Central memory CD4-positive, alpha-beta T cell (primary cell): ENCODE measurements around the gene GAS6.
A peak's percentile ranks its signal among the peaks of the same experiment; 100 is the strongest.

Experiments used
- DNase-seq: peaks from one replicate; pipeline ENCODE4 v3.0.0; 2022

Gene GAS6

GRCh38 chr13:113818700-113819295, 45.1 kb downstream of the GAS6 start:
- DNase-seq, result no peak

GRCh38 chr13:113817860-113818691, 45.8 kb downstream of the GAS6 start:
- no peak for DNase-seq

- DNase-seq, result peak; percentile 88
Measured at GRCh38 chr13:113816946-113817859, 46.7 kb downstream of the GAS6 start.

- DNase-seq, result no peak
Measured at GRCh38 chr13:113816254-113816929, 47.5 kb downstream of the GAS6 start.

DNA sequence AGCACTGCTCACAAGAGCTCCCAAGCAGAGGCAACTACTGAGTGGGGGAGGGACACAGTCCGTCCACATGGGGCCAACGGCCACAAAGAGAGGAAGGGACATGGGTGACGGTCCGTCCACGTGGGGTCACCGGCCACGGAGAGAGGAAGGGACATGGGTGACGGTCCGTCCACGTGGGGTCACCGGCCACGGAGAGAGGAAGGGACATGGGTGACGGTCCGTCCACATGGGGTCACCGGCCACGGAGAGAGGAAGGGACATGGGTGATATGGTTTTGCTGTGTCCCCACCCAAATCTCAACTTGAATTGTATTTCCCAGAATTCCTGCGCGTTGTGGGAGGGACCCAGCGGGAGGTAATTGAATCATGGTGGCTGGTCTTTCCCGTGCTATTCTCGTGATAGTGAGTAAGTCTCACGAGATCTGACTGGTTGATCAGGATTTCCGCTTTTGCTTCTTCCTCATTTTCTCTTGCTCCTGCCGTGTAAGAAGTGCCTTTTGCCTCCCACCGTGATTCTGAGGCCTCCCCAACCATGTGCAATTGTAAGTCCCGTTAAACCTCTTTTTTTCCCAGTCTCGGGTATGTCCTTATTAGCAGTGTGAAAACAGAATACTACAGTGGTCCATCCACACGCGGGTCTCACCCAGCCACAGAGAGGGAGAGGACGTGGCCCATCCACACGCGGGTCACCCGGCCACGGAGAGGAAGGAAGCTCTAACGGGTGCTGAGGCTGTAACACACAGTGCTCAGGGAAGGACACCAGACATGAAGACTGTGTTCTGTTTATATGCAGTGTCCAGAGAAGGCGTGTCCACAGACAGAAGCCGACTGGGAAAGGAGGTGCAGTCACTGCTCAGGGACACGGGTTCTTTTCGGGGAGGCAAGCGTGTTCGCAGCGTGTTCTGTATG, 48.5 kb downstream of the GAS6 start:
- peak; percentile 47 for DNase-seq

DNA sequence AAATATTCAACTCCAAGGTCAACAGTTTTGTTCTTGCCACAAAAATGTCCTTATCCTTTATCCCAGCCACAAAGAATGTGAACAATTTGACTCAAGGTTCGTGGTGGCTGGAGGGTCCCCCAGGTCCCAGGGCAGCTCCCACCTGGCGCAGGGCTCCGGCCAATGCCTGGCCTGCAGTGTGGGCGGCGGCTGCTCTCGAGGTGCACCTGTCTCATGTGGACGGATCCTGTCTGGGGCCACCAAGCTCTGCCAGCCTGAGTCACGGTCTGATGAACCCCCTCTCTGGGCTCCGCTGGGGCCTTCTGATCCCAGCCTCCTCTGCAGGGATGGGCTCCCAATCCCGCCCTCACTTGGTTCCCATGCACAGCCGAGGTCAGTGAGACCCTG, 49.4 kb downstream of the GAS6 start:
- DNase-seq, result no peak

- DNase-seq, result no peak
Measured at GRCh38 chr13:113813749-113814434, 50.0 kb downstream of the GAS6 start.

- DNase-seq, result no peak
Measured at GRCh38 chr13:113813070-113813748, 50.7 kb downstream of the GAS6 start.

DNA sequence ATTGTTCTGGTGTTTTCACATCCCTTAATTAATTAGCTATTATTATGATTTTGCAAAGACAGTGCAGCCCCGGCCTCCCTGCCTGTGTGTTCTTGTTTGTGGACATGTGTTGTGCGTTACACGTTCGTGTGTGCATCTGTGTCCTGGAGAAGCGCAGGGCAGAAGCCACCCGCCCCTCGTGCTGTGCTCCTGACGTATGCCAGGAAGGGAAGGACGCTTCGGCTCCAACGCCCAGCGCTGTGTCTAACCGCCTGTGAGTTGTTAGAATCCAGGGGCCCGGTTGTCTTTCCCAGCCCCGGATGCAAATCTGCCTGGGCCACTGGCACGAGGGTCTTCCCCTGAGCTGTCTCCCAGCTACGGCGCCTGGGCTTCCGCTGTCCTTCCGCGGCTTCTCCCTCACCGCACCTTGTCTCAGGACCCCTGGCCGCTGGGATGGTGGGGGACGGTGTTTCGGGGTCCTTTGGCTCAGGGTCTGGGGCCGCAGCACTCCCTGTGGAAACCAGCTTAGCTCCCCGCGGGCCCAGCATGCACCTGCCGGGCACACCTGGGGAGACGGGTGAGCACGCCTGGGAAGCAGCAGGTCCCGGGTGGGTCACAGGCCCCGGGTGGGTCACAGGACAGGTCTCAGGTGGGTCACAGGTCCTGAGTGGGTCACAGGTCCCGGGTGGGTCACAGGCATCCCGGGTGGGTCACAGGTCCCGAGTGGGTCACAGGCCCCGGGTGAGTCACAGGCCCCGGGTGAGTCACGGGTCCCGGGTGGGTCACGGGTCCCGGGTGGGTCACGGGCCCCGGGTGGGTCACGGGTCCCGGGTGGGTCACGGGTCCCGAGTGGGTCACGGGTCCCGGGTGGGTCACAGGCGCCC, 51.5 kb downstream of the GAS6 start:
- no peak for DNase-seq

DNA sequence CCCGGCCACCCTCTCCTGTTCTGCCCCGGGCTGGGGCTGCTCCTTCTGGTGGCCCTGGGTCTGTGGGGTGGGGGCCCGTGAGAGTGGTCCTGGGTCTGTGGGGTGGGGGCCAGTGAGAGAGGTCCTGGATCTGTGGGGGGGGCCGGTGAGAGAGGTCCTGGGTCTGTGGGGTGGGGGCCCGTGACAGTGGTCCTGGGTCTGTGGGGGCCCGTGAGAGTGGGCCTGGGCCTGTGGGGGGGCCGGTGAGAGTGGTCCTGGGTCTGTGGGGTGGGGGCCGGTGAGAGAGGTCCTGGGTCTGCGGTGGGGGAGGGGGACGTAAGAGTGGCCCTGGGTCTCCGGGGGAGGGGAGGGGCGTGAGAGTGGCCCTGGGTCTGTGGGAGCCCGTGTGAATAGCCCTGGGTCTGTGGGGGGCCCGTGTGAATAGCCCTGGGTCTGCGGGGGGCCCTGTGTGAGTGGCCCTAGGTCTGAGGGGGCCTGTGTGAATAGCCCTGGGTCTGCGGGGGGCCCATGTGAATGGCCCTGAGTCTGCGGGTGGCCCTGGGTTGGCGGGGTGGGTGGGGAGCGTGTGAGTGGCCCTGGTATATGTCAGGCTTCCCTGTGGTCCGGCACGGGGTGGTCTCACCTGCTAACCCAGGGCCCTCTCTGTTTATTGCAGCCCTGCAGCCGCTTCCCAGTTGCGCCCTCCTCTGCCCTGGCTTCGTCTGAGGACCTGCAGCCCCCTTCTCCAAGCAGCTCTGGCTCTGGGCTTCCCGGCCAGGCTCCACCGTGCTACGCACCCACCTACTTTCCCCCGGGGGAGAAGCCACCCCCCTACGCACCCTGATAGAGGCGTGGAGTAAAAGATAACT, 52.6 kb downstream of the GAS6 start:
- DNase-seq, result no peak

- no peak for DNase-seq
Measured at GRCh38 chr13:113810640-113811039, 53.2 kb downstream of the GAS6 start.

DNA sequence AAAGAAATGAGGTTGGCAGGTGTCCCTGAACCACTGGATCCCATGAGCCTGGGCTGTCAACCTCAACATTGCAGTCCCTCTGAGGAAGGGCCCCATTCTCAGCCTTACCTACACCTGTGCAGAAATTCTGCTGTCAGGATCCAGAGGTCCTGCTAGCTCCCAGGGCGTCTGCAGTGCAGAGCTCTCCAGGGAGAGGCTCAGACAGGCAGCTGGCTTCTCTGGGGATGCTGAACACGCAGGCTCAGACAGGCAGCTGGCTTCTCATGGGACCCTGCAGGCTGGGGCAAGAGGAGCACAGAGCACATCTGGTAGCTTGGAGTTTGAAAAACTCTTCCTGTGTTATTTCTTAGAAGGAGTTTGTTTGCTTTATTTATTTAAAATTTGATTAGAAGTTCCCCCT, 53.9 kb downstream of the GAS6 start:
- DNase-seq, result no peak

DNA sequence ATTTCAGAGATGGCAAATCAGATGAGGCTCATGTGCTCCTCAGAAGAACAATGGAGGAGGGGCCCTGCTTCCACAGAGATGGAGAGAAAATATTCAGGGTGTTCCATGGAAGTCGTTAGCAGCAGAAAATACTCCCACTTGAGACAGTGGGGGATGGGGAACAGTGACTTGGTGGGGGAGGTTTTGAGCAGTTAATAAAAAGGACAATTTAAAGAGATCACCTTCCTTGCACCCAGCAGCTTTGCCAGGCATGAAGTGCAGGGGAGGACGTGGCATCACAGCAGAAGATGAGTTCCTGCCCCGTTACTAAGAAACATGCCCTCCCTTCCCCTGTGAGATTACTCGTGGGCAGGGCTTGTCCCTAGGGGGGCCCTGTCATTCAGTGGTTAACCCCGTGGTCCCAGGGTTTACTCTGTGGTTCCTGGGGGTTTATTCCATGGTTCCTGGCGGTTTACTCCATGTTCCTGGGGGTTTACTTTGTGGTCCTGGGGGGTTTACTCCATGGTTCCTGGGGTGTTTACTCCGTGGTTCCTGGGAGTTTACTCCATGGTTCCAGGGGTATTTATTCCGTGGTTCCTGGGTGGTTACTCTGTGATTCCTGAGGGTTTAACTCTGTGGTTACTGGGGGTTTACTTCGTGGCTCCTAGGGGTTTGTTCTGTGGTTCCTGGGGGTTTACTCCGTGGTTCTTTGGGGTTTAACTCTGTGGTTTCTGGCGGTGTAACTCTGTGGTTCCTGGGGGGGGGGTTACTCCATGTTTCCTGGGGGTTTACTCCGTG, 55.6 kb downstream of the GAS6 start:
- DNase-seq, result no peak

- DNase-seq, result no peak
Measured at GRCh38 chr13:113806526-113806925, 57.4 kb downstream of the GAS6 start.

GRCh38 chr13:113806104-113806471, 57.8 kb downstream of the GAS6 start:
- DNase-seq, result no peak

DNA sequence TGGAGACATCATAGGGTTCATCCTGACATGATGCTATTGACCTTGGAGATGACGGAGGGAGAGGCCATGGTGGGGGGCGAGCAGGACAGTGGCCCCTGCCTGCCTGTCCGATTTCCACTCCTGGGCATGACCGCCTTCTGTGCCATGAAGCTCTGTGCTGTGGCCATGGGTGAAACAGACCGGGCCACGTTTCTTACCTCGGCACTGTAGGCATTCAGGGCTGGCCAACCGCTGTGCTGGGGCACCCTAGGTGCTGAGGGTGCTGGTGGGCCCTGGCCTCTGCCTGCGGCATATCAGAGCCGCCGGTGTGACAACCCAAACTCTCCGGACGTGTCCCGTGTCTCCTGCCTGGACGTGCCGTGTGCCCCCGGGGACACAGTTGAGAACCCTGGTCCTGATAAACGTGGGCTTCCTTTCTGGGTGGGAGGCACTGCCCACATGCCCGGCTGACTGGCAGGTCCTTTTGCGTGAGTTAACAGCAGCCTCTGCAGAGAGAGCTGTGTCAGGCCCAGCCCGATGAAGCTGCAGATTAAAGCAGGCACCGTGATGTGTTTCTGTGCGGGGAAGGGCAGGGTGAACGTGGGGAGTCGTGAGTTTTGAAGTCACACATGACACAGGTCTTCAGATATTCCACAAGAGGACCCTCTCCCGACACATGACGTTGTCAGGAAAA, 58.3 kb downstream of the GAS6 start:
- DNase-seq, result no peak
